Loucy (cell line): Measurements from ENCODE around the gene MGMT.

Source experiments
- EZH2phosphoT487 ChIP-seq: fragments of 200-600 bp; IDR thresholded peaks from 2 replicates; pipeline ENCODE4 v1.6.1; 2018; ENCODE audit warnings: antibody characterized with exemption, mild to moderate bottlenecking, moderate library complexity, borderline replicate concordance
- TF ChIP-seq, protein P1 (sequence below): fragments of 200-600 bp; sonication (generic); conservative IDR thresholded peaks from 2 replicates; pipeline ENCODE4 v1.5.1; 2014; ENCODE audit warnings: mild to moderate bottlenecking, antibody characterized with exemption, low read length

- TF ChIP-seq, protein P1, sequence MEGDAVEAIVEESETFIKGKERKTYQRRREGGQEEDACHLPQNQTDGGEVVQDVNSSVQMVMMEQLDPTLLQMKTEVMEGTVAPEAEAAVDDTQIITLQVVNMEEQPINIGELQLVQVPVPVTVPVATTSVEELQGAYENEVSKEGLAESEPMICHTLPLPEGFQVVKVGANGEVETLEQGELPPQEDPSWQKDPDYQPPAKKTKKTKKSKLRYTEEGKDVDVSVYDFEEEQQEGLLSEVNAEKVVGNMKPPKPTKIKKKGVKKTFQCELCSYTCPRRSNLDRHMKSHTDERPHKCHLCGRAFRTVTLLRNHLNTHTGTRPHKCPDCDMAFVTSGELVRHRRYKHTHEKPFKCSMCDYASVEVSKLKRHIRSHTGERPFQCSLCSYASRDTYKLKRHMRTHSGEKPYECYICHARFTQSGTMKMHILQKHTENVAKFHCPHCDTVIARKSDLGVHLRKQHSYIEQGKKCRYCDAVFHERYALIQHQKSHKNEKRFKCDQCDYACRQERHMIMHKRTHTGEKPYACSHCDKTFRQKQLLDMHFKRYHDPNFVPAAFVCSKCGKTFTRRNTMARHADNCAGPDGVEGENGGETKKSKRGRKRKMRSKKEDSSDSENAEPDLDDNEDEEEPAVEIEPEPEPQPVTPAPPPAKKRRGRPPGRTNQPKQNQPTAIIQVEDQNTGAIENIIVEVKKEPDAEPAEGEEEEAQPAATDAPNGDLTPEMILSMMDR = no peak
- no peak for TF ChIP-seq EZH2phosphoT487
Observed at GRCh38 chr10:129728905-129729795, 262.1 kb downstream of the MGMT start.
